Measurements from ENCODE around the gene CBX6. TPM values are rescaled to one million over a fixed set of nuclear protein-coding genes. Genes with fewer than 3 reads are reported as not detected.

The CBX6 gene
- total RNA-seq, 1 donor from 2014 or later, result 18.0 TPM

DNA sequence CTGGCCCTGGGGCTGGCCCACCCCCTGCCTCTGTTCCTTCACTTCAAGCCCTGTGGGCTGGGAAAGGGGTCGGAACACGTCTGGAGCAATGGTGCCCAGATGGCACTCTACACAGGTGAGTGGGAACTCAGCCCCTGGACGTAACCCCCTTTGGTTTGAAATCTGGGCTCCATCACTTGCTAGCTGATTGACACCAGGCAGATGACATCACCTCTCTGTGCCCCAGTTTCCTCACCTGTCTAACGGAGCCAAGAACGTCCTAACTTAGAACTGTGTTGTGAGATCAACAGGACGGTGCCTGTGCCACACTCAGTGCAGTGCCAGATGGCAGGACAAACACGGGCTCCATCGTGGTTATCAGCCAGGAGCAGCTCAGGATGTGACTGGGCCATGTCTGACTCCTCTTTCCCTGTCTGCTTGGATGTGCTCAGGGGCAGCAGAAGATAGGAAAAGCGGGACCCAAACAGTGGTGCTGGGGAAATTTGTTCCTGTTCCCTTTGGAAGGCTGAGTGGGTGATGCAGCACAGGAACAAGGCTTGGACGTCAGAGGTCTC is 52.6 kb downstream of the CBX6 start:
- no peak for DNase-seq

DNA sequence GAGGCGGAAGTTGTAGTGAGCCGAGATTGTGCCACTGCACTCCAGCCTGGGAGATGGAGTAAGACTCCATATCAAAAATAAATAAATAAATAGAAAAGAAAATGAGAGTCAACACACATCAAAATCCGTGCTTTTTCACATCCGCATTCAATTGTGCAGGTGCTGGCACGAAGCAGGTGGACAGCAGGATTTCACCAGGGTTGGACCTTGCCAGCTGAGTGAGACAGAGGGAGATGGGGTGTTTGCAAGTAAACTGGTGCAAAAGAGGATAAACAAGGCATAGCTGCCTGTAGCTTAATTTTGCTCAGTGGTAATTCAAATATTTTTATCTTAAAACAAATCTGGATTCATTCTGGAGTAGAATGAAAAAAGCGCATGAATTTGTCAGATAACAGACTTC is 54.8 kb downstream of the CBX6 start:
- no peak for DNase-seq

DNA sequence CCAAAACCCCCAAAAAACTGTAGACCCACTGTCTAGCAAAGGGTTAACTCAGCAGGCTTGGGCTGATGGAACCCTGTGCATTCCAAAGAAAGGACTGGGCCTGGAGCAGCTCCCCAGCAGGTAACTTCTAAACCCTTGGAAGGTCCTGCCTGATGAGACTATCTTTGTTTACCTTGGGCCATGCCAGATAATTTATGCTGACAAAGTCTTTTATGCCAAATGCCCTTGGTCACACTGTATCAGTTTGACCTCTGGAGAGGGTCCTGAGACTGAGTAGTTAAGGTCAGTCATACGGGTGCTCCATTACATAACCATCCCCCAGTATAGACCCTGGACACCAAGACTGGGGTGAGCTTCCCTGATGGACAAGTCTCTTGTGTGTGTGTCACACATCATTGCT is 56.2 kb downstream of the CBX6 start:
- DNase-seq, result no peak

Other genes starting within 250 kb of the CBX6 start
- gene FAM227A, start 215.8 kb downstream of the CBX6 start, total RNA-seq, result 3.2 TPM
- 18.0 TPM for gene CBY1, start 215.6 kb downstream of the CBX6 start, total RNA-seq
- 33.5 TPM for gene TOMM22, start 190.3 kb downstream of the CBX6 start, total RNA-seq
- gene JOSD1, start 171.3 kb downstream of the CBX6 start, total RNA-seq, result 35.5 TPM
- 42.4 TPM for gene GTPBP1, start 166.3 kb downstream of the CBX6 start, total RNA-seq
- gene SUN2, start 116.2 kb downstream of the CBX6 start, total RNA-seq, result 50.6 TPM
- gene DNAL4, start 78.1 kb downstream of the CBX6 start, total RNA-seq, result 9.5 TPM
- 2.5 TPM for gene NPTXR, start 28.2 kb downstream of the CBX6 start, total RNA-seq
- 12.6 TPM for gene APOBEC3A, start 85.4 kb upstream of the CBX6 start, total RNA-seq
- gene APOBEC3B, start 110.1 kb upstream of the CBX6 start, total RNA-seq, result 3.1 TPM
- 4.1 TPM for gene APOBEC3C, start 142.0 kb upstream of the CBX6 start, total RNA-seq
- gene APOBEC3D, start 148.9 kb upstream of the CBX6 start, total RNA-seq, result 0.39 TPM
- 4.0 TPM for gene APOBEC3F, start 168.6 kb upstream of the CBX6 start, total RNA-seq
- 4.4 TPM for gene APOBEC3G, start 205.1 kb upstream of the CBX6 start, total RNA-seq
- not detected for gene APOBEC3H, start 225.0 kb upstream of the CBX6 start, total RNA-seq

Measured in skin of body (tissue), 2 donors.